Left renal cortex interstitium (tissue), 4 donors: ENCODE data around the gene KRT17. TPM values are rescaled to one million over a fixed set of nuclear protein-coding genes. Genes with fewer than 3 reads are reported as not detected.
A peak's percentile ranks its signal among the peaks of the same experiment; 100 is the strongest.

Experiments
- DNase-seq, 4 donors: peaks; one replicate each; pipeline ENCODE4 v3.0.0-alpha.2; 2013; ENCODE audit warnings: low read depth in 4 of 4, low spot score in 2 of 4, missing footprints in 1 of 4
- polyA plus RNA-seq, 4 donors: library from polyadenylated mRNA; unstranded; fragments of 120-200 nt; gene quantifications; one replicate each; pipeline ENCODE4 v1.2.1, GENCODE V29; 2013; ENCODE audit not compliant: insufficient read length in 4 of 4

KRT17 gene
- 1 to 10 TPM; 1.5 to 3.4 (median 1.7) TPM for polyA plus RNA-seq

DNA sequence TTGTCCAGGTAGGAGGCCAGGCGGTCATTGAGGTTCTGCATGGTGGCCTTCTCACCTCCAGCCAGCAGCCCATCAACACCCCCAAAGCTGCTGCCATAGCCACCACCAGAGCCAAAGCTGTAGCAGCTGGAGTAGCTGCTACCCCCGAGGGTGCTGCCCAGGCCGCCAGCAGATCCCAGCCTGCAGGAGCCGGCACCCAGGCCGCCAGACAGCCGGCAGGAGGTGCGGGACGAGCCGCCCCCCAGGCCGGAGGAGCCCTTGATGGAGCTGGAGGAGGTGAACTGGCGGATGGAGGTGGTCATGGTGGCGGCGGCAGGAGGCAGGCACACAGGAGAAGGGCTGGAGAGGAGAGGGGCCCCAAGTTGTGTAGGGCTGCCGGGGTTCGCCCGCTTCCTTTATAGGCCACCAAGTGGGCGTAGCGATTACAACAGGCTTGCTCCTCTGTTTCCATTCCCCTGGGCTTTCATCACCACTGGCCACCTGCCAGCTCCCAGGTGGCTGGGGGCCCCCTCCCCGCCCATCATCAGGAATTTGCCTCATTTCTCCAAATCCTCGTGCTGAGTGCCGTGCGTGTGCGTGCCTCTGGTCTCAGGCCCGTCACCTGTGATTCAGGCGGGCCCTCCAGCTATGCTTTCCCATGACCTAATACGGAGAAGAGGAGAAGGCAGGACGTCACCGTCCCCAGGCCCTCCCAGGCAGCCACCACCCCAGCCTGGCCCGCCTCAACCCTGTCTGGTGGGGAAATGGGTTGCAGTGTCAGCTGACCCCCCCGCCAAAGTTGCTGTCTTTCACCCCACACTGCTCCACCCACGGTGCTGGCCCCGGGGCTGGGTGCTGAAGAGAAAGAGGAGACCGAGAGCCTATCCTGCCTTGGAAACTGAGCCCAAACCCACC is at the start of gene KRT17:
TSS of gene KRT17 (minus strand) at position 368 of the 894 bp plus-strand sequence. CDS start at position 302, 66 bp downstream.
- DNase-seq, result no peak

DNA sequence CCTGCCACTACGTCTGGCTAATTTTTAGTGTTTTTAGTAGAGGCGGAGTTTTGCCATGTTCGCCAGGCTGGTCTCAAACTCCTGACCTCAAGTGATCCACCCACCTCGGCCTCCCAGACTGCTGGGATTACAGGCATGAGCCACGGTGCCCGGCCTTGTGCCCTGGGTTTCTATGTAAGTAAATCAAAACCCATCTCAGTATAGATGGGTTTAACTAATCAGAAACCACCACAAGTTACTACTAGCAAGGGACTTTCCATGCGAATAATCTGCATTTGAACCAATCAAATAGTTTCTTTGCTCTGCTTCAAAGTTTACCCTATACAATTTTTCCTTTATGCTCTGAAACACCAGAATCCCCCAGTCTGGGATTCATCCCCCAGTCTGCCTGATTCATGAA is 47.8 kb upstream of the KRT17 start:
- DNase-seq, result no peak

DNA sequence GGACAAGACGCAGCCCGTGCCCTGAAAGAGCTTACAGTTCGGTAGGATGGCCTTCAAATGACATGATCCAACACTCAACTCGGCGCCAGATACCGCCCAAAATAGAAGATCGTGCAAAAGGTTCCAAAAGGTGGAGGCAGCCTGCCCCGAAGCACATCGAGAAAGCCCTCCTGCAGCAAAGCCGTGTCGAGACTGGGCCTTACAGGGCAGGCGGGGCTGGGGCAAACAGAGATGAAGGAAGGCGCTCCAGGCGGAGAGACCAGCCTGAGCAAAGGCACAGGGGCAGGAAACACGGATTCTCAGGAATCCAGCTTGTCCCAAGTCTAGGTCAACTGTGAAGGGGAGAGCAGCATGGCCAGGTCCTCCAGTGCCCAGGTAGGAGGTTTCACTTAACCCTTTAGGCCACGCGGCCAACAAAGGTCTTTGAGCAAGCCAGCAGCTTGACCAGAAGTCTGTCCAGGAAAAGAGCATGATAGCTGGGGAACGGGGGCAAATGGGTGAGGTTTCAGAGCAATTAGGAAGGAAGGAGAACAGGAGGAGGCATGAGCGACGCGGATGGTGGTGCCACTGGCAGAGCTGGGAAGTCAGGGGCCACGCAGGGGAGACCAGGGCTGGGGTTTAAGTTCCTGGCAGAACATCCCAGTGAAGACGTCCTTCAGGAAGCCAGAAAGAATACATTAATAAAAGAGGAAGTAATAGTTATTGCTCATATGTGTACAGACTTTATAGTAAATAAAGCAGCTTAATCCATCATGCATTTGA is 43.1 kb upstream of the KRT17 start:
- no peak for DNase-seq

DNA sequence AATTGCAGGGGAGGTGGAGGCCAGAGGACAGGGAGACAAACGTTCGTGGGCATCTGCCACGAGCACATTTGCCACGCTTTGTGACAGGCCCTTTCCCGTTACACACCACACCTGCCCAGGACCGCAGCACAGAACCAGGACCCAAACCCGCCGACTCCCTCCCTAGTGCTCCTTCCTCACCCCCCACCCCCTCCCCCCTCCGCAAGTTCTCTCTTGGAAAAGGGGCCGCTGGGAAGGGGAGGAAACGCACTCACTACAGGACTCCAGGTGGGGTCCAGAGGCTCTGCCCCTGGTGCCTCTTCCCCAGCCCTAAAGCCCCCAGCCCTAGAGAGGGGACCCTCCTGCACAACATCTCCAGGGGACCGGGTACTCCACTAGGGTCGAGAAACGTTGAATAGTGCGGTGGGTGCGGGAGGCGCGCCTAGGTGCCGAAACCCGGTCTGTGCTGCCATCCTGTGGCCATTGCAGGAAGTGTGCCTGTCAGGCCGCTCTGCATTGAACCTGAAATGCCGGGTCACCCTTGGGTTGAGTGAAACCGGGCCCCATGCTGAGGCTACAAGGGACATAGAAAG is 42.4 kb upstream of the KRT17 start:
- DNase-seq, result peak in 1 of 4 donors; percentile 60

DNA sequence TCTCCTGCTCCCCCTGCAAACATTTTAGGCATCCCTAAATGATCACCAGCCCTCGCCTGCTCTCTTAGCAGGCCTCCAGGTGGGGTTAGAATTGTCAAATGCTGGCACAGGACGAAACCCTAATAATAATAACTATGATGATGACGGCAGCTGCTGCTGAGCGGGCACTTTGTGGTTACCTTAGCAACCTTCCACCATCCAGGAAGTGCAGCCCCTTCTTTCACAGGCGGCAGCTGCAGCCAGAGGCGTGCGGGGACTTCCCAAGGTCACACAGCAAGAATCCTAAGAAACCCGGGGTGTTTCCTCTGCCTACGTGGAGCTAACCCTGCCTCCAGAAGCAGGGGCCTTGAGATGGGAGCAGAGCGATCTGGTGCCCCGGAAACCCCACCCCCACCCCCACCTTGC is 41.9 kb upstream of the KRT17 start:
- DNase-seq, result no peak

DNA sequence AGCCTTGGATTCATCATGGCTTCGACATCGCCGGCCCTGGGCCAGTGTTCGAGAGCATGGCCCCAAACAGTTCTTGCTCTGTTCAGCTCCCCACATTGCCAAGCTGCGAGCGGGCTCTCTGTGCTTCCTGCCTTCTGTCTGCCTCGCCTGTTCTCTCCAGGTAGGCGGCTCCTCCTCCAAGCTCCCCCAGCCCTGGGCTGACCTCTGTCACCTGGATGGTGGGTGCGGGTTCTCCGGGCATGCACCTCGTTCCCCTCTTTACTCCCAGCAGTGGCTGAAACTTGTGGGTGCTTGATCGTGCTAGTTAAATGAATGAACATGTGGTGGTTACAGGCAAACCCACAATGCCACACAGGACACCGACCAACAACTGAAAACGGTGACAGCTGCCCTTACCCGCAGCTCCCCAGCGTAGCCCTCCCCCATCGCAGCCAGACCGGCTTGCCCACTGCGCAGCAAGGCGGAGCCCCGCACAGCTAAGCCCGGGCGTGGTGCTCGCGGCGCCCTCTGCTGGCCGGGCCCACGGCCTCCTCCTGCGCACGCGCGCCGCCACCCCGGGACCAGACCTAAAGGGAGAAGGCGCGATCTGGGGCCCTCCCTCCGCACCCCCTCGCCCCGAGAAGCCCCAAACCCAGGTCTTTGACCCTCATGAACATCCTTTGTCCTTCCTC is 41.3 kb upstream of the KRT17 start:
- peak in 1 of 4 donors; percentile 68 for DNase-seq

DNA sequence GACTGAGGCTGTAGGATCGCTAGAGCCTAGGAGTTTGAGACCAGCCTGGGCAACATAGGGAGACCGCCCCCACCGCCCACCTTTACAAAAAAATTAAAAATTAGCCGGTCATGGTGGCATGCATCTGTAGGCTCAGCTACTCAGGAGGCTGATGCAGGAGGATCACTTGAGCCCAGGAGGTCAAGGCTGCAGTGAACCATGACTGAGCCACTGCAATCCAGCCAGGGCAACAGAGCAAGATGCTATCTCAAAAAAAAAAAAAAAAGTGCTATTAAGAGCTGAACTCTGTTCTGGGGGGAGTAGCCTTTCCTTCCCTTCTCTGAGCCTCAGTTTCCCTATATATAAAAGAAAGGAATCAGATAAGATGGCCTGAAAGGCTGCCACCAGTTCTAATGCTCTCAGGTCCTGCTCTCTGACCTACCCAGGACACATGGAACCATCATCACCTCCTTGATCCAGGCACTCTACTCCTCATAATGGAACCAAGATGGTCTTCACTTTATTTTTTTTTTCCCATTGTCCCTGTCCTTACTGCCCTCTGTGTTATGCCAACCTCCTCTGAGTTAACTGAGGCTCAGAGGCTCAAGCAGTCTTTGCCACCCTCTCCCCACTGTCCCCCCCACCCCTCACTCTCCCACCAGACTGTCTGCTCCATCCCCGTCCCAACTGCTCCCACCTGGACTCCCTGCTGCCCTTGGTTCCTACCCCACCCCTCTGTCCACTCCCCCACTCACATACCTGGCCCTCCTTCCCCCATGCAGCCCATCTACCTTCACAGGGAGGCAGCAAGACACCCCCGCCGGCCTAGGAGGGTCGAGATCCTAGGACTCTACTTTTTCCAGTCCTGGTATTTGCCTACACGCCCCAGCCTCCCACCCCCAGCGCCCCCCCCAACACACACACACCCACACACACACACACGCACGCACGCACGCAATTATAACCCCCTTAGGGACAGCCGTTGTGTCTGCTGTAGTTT is 40.5 kb upstream of the KRT17 start:
- DNase-seq, result no peak

DNA sequence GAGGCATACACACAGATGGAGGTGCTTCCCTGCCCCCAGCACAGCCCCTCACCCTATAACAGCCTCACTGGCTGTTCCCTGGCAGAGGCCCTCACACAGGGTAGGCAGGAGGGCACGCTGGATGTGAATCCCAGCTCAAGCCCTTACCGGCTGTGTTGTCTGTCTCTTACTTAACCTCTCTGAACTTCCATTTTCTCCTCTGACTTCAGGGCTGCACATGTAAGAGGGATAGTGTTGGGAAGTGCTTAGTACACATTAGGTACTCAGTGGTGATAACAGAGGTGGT is 39.7 kb upstream of the KRT17 start:
- DNase-seq, result no peak

DNA sequence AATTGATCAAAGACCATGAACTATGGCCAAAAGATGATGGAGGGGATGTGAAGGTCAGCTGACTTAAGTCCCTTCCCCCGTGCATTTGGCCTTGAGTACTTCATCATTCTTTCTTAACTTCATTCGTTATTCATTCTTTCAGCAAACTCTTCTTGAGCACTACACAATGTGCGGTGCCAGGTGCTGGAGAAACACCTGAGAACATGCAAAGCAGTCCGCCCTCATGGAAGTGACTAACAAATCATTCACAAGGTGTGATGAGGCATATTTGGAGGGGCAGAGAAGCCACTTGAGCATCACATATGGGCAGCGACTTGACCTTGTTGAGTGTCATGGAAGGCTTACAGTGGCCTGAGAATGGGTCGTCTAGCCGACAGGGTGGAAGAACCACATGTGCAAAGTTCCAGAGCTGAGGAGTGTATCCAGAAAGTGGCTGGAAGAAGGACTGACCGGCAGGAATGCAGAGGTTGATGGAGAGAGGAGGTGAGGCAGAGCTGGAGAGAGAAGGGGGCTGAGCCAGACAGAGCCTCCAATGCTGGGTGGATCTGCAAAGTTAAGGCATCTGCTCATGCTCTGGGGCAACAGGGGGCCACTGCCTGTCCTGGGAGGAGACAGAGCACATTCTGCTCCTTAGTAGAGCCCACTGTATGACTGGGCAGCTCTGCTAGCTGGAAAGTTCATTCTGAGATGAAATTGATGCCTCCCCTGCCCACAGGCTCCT is 39.2 kb upstream of the KRT17 start:
- DNase-seq, result no peak

DNA sequence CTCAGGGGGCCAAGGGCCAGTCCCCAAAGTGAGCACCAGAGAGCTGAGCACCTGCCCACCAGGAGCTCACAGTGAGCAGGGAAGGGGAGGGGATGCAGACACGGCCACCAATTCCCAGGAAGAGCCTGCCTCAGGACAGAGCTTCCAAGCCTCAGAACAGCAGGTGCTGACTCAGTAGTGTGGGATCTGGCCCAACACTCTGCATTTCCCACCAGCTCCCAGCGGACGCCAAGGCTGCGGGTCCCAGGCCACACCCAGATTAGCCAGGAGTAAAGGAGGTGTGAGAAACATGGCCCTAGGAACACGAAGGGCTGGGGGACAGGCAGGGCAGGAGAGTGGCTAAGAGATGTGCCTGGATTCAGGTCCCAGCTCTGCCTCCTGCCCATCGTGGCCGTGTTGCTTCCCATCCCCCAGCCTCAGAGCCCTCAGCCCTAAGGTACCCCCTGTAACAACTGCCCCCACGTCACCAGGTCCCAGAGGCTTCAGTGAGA is 35.9 kb upstream of the KRT17 start:
- no peak for DNase-seq

DNA sequence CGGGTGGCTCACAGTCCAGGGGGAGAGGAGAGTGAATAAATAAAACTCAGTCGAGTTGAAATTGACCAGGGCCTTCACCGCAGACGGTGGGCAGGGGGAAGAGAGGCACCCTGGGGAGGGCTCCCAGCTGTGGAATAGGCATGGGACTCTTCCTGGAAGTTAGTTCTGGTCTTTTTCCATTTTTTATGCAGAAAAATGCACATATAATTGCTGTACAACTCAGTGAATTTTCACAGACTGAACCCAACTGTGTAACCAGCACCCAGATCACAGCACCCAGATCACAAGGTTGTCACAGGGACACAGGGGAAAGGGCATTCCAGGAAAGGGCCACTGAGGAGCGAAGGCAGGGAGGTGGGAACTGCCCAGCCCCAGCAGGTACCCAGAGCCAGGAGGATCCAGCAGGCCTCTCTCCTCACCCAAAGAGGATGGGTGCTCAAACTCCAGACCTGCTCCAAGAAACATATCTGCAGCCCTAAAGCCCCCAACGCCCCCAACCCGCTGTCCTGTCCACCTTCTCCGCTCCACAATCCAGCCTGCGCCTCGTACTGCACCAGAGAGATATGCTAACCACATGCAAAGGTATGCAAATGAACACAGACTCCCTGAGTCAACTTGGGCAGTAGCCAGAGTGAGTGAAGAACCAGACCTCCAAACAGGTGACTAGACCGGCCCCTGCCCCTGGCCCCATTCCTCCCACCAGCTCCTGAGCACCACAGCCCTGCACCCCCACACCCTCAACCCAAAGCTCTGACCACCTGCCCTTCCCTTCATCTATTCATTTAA is 35.2 kb upstream of the KRT17 start:
- DNase-seq, result no peak

DNA sequence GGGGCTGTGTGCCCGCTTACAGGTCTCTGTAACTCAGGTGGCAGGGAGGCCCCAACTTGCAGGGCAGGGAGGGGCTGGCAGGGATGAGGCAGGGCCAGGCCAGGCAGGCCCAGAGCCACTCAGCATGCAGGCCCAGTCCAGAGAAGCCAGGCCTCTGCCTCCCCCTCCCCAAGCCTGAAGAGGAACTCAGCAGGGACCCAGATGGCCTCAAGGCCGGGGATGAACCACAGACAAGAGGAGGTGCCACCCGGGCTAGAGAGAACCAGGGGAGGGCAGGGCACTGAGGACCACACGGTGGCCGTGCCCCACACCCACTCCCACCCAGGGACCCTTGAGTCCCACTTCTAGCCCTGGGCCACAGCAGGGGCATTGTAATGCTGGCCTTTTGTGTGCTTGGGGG is 34.5 kb upstream of the KRT17 start:
- DNase-seq, result no peak

DNA sequence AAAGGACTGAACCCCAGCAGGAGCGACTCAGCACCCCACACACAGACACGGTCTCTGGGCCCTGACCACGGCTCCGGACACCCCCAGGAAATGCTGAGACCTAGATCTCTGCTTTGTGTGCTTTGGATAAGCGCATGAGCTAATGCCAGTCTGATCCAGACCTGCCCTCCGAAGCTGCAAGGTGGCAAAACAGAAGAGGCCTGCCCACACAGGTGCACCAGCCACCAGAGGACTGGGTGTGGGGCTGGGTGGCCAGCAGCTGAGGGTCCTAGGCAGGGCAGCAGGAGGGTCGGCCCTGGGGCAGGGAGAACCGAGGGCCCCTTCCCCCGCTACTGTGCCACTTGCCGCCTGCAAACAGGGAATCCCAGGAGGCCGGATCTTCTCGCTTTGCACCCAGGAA is 33.6 kb upstream of the KRT17 start:
- DNase-seq, result no peak

DNA sequence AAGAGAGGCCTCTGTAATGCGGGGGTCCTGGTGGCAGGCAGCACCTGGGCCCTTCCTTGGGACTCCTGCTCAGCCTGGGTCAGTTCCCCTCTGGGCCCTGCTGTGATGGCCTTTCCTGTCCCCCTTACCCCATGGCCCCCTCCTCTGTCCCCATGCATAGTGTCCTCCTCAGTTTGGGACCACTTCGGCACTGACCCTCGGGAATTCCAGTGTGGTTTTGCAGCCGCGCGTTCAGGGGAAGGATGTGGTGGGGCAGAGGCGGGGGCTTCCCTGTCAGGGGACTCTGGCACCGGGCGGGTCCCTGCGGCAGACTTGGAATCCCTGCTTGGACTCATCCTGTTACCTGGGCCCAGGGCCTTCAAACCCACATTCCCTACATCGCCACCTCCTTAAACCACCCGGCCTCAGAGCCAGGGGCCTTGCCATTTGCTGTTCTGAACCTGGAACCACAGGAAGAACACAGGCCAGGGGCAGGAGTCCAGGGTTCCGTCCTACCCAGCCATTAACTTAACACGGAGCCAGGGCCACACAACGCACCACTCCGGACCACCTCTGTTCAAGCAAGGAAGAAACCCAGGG is 32.9 kb upstream of the KRT17 start:
- DNase-seq, result no peak

DNA sequence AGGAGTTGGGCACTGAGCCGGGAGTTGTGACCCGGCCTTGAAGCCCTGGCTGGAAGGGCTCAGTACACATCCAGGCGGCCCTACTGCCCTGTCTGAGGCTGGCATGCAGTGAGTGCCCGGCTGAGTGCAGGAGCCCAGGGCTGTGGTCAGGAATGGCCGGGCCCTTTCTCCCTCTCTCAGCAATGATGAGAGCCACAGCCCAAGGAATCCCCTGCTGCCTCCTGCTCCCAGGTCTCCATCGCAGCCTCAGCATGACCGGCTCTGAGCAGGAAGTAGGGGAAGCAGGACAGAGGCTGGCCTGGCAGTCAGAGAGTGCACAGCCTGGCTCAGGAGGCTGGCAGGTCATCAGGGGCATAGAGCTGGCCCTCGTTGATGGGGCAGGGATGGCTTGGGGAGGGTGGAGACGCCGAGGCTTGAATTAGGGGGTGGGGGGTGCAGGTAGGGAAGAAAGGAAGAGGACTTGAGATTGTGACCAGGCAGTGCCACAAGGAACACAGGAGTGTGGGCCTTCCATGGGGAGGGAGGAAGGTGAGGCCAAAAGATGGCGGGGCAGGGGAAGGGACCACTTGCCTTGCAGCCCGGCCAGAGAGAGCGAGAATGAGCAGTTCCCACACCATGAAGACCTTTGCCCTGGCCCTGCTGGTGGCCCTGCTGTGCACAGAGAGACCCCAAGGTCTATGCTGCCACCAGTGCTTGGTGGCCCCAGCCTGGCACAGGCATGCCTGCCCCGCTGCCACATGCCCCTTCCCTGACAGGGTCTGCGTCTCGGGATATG is 32.1 kb upstream of the KRT17 start:
- DNase-seq, result no peak

DNA sequence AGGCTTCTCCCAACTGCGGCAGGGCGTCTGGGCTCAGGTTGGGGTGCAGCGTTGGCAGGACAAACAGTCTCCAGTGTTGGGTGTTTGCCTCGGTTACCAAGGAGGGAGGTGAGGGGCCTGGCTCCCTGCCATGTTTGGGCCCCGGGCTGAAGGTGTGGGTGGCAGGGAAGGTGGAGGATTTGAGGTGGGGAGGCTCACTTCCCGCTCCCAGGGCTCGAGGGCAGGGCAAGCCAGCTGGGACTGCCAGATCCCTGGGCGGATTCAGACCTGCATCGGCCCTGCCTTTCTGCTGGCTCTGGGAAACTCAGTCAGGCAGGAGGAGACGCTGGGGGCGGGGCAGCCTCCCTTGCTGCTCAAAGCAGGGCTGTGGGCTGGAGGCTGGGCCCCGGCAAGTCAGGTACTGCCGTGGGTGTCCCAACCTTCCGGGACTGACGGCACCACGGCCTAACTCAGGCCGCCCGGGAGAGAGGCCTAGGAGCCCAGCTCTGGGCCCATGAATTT is 31.3 kb upstream of the KRT17 start:
- no peak for DNase-seq
